ENCODE measurements around the gene FDX2.
"Not testable (repeated sequence)": the region's sequence is repeated elsewhere in the genome, so short reads cannot be mapped to it uniquely, and the experiment has no call there.

FDX2 gene

DNA sequence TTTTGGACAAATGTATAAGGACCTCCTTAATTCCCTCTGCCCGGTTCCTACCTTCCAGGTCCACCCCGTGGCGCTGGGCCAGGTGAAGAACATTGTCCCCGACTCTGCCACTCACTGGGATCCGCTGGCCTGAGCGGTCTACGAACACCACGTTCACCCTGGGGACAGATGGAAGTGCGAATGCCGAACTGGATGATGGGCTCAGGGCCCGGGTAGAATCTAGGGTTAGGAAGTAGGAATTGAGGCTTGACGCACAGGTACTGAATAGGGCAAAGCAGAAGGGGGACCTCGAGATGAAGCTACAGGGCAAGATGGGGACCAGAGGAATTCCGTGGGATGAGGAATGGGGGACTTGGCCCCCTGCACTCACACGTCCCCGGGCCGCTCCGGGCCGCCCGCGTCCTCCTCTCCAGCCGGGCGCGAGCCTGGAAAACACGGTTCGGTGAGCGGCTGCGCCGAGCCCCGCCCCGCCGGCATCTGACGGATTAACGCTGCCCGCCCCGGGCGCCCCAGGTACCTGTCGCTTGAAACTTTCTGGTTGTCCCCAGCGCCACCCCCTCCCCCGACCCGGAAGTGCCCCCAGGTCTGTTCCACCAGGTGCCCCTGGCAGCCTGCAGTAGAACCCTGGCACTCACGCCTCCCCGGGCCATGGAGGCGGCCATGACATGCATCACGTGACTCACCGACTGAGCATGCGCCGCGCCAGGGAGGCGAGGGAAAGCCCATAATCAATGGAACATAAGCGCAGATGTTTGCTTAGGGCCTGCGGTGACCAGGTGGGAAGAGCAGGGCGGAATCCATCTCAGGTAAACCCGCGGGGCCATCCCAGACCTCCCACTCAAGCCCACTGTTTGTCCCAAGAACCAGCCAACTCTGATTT, at the start of gene FDX2:
Gene FDX2 (minus strand): TSS at position 681 of the 880 bp plus-strand sequence. CDS start 19 bp downstream, at position 662.
- DNase-seq, result peak; percentile 95

DNA sequence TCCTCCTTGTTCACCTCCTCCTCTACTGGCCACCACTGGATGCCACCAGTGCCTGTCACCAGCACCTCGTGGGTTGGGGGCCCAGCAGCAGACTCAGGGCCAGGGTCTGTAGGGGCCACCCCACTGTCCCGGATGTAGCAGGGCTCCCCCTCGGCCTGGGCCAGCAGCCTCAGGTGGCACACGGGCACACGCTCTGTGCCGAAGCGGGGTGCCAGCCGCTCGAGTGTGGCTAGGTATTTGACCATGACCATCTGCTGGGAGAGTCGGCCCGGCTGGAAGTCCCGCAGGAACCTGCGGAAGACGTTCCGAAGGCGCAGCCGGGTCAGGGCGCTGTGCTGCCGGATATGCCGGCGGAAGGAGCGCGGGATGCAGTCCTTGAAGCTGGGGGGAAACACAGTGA, 49.7 kb upstream of the FDX2 start:
- no peak for DNase-seq

DNA sequence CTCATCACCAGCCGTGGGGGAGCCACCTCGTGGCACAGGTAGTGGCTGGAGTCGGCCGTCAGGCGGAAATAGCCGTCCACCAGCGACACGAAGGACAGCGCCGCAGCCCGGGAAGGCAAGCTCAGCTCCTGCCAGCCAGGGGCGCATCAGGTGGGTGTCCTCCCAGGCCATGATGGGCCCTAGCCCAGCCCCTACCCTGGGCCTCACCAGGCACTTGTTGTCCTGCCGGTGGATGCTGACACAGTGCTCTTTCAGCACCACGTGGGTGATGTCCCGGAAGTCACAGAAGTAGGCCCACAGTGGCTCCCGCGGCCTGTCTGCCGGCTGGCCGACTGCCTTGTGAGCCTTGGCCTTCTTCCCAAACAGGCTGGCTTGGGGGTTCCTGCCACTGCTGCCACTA, 48.8 kb upstream of the FDX2 start:
- DNase-seq, result no peak

DNA sequence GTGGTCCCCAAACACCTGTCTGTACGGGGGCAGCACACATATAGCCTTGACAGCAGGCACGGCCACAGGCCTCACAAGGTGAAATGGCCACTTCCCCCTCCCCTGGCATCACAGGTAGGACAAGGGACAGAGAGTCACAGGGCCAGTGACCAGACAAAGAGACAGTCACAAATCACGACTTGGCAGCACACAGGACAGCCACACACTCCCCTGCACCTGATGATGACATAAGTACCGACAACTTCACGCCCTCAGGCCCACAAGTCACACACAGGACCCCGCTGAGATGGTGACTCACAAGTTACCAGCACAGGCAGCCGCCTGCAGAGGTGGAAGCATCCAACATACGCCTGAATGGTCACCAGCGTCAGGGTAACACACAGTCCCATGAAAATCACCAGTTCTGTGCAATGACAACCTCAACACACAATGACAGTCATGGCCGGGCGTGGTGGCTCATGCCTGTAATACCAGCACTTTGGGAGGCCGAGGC, 48.0 kb upstream of the FDX2 start:
- DNase-seq, result no peak

DNA sequence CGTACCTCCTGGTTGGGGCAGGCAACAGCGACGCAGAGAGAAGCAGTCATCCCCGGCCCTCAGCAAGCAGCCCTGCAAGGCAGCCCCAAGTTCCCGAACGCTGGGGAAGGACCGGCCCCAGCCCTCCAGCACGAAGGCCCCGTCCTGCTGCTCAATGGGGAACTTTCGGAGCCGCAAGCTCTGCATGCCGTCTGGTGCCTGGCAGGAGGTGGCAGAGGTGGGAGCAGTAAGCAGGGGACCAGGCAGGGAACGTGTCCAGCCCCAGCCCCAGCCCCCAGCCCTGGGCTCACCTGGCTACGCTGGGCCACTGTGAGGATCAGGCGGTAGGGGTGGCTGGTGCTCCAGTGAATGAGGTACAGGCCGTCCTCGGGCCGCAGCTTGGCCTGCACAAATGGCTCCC, 46.4 kb upstream of the FDX2 start:
- no peak for DNase-seq

DNA sequence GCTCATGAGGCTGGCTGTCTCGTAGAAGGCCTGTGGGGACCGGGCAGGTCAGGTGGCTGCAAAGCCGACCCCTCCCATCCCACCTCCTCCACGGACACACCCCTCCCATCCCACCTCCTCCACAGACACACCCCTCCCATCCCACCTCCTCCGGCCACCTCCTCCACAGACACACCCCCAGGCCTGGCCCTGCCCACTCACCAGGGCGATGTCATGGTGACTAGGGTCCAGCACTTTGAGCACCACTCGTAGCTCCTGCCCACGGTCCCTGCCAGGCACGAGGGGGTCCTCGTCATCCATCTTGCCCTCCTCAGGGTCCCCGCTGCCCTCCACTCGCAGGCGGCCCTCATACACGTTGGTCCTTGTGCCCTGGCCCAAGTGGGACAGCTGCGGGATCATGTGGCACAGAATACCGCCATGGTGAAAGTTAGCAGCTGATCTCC, 45.8 kb upstream of the FDX2 start:
- DNase-seq, result no peak

DNA sequence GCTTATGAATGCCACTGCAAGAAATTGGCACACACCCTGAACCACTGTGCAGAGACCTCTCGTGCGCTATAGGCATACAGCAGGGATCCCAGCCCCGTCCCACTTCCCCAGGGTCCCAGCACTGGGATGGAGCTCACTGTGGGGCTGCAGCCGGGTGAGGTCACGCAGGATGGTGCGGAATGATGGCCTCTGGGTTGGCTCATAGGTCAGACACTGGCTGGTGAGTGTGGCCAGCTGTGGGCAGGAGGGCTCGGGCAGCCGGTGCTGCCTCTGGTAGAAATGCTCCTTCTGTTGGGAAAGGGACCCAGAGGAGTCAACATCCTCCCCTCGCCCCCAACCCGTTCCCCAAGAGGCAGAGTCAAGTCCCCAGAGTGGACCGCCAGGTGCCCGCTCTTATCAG, 40.6 kb upstream of the FDX2 start:
- no peak for DNase-seq

DNA sequence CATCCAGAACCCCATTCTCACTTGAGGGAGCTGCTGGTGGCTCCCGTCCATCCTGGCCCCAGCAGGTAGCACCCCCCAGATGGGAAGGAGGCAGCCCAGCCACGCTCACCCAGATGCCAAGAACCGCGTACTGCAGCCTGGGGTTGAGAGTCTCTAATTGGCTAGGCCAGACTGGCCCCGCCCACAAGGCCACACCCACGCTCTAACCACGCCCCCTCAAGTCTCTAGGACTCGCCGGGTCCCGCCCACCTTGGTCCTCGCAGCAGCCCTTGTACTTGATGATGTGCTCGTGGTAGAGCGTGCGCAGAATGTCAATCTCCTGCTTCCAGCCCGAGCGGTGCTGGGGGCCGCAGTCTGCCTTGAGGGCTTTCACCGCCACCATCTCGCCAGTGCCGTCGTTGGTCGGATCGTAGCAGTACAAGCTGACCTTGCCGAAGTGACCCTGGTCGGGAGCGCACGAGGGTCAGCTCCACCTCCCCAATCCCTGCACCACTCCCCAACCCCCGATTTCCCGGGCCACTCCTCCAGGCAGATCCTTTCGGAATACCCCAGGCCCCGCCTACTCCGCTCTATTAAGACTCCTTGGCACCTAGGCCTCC, 38.1 kb upstream of the FDX2 start:
- peak; percentile 96 for DNase-seq

DNA sequence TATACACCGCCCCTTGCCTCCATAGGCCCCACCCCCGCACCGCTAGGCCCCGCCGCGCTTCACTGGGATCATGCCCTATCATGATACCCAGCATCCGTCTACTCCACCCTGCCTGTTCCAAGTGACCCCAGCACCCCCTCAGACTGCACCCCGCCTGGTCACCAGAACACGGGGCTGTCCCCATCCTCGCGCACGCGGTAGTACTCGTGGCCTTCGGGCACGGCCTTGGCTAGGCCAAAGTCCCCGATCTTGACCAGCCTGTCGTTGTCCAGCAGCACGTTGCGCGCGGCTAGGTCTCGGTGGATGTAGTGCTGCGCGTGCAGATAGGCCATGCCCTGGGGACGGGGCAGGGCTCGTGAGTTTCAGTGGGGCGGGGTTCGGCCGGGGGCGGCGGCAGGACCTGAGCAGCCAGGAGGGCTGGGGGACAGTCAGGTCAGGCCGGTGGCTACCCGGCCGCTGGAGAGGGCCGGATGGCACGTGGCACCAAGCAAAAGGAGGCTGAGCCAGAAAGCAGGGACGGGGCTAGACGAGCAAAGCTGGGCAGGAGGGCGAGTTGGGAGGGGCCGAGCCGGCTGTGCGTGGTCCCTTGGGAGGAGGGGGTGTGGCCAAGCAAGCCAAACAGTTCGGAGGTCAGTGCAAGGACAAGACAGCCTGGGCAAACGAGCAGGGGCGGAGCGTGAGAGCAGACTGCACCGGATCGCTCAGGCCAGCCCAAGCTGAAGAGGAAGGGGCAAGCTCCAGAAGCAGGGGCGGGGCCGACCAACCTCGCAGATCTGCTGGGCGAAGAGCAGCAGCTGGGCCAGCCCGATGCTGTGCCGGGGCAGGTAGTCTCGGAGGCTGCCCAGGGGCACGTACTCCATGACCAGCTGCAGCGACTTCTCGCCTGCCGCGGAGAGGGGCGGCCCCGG, 37.2 kb upstream of the FDX2 start:
- peak; percentile 94 for DNase-seq

DNA sequence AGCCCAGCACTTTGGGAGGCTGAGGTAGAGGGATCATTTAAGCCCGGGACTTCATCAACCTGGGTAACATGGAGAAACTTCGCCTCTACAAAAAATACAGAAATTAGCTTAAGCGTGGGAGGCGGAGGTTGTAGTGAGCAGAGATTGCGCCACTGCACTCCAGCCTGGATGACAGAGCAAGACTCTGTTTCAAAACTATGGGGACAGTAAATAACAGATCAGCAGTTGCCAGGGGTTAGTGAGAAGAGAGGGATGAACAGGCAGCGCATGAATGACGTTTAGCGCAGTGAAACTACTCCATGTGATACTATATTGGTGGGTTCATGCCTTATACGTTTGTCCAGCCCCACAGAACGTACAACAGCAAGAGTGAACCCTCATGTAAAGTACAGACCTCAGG, 30.7 kb upstream of the FDX2 start:
- DNase-seq, result no peak

DNA sequence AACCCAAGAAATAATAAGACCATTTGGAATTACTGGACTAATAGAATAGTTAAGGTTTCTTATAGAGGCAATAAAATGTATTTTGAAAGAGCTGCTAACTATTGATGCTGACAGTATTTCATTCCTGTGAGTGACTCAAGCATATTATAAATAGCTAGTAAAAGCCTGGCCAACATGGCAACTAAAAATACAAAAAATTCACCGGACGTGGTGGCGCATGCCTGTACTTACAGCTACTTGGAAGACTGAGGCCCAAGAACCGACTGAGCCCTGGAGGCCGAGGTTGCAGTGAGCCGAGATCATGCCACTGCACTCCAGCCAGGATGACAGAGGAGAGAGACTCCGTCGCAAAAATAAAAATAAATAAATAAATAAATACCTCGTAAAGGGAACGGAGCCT, 29.0 kb upstream of the FDX2 start:
- no peak for DNase-seq

DNA sequence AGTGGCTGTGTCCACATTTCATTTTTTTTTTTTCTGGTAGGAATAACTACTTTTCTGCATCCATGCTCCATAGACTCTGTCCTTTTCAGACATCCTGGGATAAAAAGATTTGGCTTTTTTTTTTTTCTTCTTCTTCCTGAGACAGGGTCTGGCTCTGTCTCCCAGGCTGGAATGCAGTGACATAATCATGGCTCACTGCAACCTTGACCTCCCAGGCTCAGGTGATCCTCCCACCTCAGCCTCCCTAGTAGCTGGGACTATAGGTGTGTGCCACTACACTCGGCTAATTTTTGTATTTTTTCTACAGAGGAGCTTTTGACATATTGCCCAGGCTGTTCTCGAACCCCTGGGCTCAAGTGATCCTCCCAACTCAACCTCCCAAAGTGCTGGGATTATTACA, 27.7 kb upstream of the FDX2 start:
- no peak for DNase-seq

DNA sequence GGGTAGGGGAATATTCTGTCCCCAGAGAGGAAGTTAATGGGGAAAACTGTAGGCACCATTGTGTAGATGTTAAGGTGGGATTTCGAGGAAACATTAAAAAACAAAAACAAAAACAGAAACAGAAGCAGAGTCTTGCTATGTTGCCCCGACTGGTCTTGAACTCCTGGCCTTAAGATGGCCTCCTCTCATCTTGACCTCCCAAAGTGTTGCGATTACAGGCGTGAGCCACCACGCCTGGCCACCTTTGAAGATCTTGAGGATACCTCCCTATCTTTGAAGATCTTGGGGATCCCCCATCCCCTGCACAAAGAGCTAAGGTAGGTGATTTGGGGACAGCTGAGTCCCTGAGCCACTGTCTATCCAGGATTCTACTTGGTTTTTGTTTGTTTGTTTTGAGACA, 24.2 kb upstream of the FDX2 start:
- DNase-seq, result no peak

DNA sequence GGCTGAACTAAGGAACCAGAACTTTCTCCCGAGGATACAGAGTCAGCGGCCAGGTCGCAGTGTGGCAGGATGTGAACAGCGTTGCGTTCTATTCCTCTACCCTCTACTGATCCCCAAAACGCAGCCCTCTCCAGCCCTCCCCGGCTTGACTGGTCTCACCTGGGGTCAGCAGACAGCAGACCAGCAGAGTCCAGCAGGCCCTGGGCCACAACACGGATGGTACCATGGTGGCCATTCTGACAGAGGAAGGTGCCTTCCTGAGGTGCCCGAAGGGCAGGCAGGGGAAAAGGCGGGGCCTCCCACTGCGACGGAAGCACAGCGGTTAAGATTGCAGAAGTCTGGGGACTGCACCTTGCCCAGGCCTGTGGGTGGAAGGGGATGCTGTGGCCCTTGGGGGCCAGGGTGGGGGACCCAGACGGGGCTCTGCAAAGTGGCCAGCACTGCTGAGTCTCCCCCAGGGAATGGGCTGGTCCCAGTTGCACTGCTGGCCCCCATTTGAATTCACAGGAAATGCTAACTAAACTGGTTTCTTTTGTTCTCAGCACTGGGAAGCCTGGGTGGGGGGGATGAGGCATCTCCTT, 23.7 kb upstream of the FDX2 start, which contains the start of gene ICAM3:
Gene ICAM3 (minus strand): TSS at position 245 of the 581 bp plus-strand sequence. CDS start 10 bp downstream, at position 235.
- DNase-seq, result no peak

DNA sequence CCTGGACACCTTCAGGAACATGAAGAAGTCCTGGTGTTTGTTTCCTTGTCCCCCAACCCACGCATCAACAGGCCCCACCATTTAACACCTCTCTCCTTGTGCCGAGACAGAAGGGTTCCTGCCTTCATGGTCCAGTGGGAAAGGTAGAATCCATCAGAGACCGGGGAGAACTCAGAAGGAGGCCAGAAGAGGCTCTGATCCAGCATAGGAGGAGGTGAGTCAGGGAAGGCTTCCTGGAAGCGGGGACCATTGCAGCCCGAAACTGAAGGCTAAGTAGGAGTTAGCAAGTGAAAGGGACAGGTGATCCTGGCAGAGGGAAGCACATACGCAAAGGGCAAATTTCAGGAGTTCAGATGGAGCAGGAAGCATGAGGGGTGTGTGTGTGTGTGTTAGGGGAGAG, 23.1 kb upstream of the FDX2 start:
- no peak for DNase-seq

DNA sequence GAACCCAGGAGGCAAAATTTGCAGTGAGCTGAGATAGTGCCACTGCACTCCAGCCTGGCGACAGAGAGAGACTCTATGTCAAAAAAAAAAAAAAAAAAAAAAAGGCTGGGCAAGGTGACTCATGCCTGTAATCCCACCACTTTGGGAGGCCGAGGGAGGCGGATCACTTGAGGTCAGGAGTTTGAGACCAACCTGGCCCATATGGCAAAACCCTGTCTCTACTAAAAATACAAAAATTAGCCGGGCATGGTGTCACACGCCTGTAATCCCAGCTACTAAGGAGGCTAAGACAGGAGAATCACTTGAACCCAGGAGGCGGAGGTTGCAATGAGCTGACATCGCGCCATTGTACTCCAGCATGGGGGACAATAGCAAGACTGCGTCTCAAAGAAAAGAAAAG, 20.9 kb upstream of the FDX2 start:
- not testable (repeated sequence) for DNase-seq

DNA sequence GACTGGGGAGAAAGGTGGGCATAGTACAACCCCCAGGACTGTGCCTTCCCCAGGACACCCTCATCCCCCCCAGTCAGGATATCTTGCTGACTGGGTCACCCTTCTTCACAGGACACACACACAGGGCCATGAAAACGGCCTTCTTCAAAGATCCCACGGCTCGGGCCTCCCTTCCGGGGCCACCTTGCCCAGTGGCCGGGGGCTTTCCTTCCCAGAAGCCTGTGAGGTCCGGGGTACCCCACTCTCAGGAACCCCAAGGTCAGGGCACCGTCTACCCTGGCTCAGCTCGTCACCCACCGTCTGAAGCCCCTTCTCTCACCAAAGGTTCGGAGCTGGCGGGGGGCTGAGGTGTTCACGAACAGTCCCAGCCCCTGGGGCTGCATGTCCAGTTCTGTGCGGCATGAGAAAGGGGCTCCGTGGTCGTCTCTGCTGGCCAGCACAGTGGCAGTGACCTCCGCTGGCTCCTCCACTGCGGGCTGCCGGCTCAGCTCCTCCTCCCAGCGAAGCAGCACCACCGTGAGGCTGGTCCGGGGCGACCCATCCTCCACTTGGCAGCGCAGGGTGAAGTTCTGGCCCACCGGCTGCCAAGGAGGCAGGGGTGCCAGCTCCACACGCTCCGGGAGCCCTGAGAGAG, 19.7 kb upstream of the FDX2 start:
- no peak for DNase-seq

DNA sequence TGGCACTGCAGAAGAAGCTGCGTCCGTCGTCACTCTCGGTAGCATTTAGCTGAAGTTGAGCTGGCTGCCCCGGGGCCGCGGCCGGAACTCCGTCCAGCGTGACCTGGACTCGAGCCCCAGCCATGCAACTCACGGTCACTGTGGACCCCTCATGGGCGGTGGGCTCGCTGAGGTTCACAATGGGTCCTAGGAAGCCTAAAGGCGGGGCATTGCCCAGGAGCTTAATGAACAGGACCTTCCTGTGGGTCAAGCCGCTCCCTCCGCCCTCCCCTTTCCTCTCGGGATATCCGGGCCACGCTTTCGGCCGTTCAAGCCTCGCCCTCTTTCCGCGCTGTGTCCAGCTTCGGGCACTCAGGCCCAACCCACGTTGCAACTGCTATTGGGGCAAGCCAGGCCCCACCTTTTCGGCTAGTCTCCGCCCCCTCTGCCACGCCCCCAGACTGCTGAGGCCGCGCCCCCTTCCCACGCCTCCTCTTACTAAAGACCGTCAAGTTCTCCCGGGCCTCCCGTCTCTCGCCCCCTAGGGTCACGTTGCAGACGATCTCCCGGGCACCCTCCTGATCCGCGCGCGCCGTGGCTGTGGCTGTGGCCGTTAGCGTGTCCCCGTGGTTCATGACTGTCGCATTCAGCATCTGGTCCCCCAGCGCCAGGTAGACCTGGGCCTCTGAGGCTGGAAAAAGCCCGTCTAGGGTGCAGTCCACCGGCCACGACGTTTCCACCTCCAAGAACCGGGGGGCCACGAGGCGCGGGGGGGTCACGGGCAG, 19.0 kb upstream of the FDX2 start:
- DNase-seq, result peak; percentile 94

DNA sequence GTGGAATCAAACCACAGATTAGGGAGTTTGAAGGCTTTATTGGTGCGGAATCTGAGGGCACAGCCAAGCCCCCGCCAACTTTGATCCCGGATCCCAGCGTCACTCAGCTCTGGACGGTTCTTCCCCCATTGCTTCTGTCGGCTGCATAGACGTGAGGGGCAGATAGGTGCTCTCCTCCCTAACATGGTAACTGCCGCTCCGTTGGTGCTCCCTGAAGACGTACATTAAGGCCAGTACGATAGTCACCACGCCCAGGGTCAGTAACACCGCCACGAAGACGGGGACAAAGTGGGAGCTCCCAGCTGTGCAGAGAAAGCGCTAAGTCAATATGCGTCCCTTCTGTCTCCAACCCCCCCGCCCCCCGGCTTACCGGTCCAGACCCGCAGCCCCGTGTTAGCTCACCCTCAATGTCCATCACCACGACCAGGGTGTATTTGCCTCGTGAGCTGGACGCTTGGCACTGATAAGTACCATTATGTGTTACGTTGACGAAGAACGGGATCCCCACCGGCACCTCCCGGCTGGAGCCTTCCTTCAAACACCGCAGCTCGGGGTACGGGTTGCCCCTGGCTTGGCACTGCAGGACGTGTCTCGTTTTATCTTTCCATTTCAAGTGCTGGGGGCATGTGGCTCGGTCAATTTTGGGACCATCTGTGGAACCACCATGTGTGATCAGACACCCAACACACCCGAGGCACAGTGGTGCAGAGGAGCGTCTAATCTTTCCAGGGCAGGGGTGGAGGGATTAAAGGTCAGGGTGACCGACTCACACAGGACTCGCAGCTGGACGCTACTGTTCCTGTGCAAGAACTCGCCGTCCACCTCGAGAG, 18.2 kb upstream of the FDX2 start:
- DNase-seq, result no peak

DNA sequence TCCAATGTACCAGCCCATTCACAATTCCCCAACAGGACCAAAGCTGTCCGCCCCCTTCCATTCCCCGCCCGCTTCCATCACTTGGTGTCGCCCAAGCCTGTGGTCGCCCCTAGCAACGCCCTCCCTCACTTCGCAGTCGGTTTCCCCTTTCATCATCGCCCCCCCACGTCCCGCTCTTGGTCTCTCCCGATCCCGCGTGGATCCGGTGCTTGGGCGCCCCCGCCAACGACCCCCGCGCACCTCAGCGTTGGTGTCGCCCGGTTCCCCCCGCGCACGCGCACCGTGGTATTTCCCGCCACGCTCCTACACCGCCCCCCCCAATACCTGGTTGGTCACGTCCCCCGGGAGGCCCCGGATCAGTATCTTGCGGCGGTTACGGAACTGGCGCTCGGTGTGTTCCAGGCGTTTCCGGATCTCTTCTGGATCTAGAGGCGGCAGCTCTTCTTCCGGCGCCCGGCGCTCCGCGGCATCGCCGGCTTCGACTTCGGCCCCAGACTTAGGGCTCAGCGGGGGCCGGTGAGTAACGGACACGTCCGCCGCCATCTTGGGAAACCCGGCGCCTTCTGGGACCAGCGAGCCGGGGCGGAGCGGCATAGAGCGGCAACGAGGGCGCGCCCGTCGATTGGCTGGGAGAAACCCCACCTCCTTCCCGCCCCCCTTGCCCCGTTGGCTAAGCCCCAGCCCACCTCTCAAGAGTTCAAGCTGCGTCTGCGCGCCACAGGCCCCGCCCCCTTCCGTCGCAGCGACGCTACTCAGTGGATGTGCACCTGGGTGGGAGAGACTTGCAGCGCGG, 17.3 kb upstream of the FDX2 start, which contains the start of gene RAVER1:
Gene RAVER1 (minus strand): TSS at position 565 of the 793 bp plus-strand sequence. CDS start 22 bp downstream, at position 543.
- peak; percentile 99 for DNase-seq
